Measurements from ENCODE around the gene ZNF664.

ZNF664 gene

DNA sequence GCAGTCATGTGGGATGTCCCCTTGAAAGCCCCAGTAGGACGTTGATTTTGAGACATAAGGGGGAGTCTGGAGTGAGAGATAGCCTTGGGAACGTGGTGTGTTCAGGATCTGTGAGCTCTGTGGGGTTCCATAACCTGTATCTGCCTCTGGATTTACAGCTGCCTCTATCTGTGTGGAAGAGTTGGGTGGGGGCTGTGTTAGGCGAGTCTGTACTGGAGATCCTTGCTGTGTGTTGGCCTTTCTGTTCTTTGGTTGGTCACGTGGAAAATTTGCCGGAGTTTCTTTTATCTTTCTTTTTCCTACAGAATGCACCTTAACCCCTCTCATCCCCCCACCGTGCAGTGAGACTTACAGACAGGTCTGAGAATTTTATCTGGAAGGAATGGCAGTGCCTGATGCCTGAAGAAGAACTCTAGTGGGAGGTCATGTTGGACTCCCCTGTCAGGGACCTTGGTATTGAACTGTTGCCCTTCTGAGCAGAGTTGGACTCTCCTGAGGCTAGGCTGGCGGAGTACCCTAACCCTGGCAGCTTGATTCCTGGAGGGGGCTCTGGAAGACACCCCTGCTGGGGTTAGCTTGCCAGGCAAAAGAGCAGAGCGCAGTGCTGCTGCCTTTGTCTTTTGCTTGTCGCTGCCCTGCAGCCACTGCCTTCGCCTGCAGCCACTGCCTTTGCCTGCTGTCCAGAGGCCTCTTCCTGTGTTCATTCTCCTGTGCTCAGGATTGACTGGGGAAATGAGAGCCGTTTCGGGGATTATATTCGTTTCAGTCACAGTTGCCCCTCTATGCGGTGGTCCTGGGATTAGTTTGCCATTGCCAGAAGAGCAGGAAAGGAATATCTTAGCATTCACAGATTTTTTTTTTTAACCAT is 34.1 kb downstream of the ZNF664 start:
- TF ChIP-seq, protein P1, sequence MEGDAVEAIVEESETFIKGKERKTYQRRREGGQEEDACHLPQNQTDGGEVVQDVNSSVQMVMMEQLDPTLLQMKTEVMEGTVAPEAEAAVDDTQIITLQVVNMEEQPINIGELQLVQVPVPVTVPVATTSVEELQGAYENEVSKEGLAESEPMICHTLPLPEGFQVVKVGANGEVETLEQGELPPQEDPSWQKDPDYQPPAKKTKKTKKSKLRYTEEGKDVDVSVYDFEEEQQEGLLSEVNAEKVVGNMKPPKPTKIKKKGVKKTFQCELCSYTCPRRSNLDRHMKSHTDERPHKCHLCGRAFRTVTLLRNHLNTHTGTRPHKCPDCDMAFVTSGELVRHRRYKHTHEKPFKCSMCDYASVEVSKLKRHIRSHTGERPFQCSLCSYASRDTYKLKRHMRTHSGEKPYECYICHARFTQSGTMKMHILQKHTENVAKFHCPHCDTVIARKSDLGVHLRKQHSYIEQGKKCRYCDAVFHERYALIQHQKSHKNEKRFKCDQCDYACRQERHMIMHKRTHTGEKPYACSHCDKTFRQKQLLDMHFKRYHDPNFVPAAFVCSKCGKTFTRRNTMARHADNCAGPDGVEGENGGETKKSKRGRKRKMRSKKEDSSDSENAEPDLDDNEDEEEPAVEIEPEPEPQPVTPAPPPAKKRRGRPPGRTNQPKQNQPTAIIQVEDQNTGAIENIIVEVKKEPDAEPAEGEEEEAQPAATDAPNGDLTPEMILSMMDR (IDR thresholded peaks at IDR 0.05; ENCODE audit: low read depth, low read length): no peak
- DNase-seq (ENCODE audit: extremely low read depth, low read depth): no peak

DNA sequence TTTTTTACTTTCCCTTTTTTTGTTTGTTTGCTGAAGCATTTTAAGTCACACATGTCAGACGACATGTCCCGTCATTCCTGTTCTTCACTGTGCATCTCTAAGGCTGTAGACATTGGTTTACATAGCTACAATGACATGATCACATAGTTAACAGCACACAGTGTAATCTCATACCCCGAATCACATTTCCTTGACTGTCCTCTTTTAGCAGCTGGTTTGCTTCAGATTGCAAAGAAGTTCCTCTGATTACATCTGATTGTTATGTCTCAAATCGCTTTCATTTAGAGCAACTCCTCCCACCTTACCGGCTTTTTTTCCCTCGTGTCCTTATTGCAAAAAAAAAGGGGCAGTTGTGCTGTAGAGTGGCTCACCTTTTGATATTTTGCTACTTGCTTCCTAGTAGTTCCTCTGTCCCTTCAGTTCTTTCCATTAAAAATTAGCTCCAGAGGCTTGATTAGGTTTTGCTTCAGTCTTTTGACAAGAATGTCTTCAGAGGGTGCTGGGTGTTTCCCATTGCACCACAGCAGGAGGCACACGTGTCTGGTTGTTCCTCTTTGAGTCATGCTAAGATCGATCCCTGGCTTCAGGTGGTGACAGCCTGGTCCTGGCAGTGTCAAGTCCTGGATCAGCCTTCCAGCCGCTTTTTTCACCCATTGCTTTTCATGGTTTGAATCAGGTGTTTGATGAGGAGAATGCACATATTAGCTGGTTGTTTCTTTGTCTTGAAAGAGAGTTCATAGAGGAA is 35.0 kb downstream of the ZNF664 start:
- DNase-seq (ENCODE audit: extremely low read depth, low read depth): no peak
- TF ChIP-seq, protein P1 (IDR thresholded peaks at IDR 0.05; ENCODE audit: low read depth, low read length): no peak

- DNase-seq (ENCODE audit: extremely low read depth, low read depth): no peak
- TF ChIP-seq, protein P1 (IDR thresholded peaks at IDR 0.05; ENCODE audit: low read depth, low read length): no peak
Measured at GRCh38 chr12:124008595-124008994, 35.6 kb downstream of the ZNF664 start.

GRCh38 chr12:124009781-124010180 is 36.8 kb downstream of the ZNF664 start:
- no peak for DNase-seq (ENCODE audit: extremely low read depth, low read depth)
- TF ChIP-seq, protein P1 (IDR thresholded peaks at IDR 0.05; ENCODE audit: low read depth, low read length): no peak

DNA sequence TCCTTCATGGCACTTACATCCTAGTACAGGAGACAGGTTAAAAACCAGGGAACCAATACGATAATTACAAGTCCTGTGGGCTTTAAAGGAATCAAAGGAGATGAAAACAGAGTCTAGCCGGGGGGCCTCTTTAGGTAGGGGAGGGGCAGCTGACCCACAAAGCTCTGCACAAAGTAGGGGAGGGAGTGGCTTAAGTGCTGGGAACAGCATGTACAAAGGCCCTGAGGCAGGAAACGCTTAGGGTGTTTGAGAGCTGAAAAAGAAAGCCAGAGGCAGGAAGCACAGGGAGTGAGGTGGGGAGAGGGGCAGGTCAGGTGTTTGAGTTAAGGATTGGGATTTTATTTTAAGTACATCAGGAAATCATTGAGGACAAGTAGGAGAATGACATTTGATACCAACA is 37.7 kb downstream of the ZNF664 start:
- TF ChIP-seq, protein P1 (IDR thresholded peaks at IDR 0.05; ENCODE audit: low read depth, low read length): no peak

GRCh38 chr12:124011435-124012115 is 38.6 kb downstream of the ZNF664 start:
- TF ChIP-seq, protein P1 (IDR thresholded peaks at IDR 0.05; ENCODE audit: low read depth, low read length): no peak
- DNase-seq (ENCODE audit: extremely low read depth, low read depth): no peak

More for the DNA sequence above, 37.7 kb downstream of the ZNF664 start:
- DNase-seq (ENCODE audit: extremely low read depth, low read depth): no peak

All from AG09319 (cell line).